Measurements from ENCODE around the gene OR5AK2.

Gene OR5AK2

GRCh38 chr11:57008373-57008772 lies 19.7 kb downstream of the OR5AK2 start:
- Histone ChIP-seq H3K27ac (no peak overlapping the region), H3K4me3 (ENCODE audit: low read depth in 1 of 2, low read length in 1 of 2) (no peak overlapping the region)

DNA sequence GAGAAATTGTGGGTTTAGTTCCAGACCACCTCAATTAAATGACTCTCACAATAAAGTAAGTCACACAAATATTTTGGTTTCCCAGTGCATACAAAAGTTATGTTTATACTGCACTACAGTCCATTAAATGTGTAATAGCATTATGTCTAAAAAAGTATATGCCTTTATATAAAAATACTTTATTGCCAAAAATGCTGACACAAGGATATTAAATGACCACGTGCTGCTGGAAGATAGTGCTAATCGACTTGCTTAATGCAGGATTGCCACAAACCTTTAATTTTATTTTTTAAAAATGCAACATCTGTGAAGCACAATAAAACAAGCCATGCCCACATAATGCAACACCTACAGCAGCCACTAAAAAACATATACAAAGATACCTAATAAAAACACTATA lies 27.0 kb downstream of the OR5AK2 start:
- TF ChIP-seq, protein P1, sequence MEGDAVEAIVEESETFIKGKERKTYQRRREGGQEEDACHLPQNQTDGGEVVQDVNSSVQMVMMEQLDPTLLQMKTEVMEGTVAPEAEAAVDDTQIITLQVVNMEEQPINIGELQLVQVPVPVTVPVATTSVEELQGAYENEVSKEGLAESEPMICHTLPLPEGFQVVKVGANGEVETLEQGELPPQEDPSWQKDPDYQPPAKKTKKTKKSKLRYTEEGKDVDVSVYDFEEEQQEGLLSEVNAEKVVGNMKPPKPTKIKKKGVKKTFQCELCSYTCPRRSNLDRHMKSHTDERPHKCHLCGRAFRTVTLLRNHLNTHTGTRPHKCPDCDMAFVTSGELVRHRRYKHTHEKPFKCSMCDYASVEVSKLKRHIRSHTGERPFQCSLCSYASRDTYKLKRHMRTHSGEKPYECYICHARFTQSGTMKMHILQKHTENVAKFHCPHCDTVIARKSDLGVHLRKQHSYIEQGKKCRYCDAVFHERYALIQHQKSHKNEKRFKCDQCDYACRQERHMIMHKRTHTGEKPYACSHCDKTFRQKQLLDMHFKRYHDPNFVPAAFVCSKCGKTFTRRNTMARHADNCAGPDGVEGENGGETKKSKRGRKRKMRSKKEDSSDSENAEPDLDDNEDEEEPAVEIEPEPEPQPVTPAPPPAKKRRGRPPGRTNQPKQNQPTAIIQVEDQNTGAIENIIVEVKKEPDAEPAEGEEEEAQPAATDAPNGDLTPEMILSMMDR (IDR thresholded peaks at IDR 0.05): no peak
- H3K36me3 ChIP-seq: no peaks in the 10 kb centered on the region

More at GRCh38 chr11:57008373-57008772, 19.7 kb downstream of the OR5AK2 start:
- TF ChIP-seq, protein P1 (IDR thresholded peaks at IDR 0.05): no peak
- H3K36me3 ChIP-seq: no peaks in the 10 kb centered on the region
- H3K27me3 ChIP-seq: no peaks in the 10 kb centered on the region
- H3K4me1 ChIP-seq (ENCODE audit: control insufficient read depth in 1 of 2, insufficient read depth in 1 of 2, low read depth in 1 of 2, low read length in 1 of 2): no peaks in the 10 kb centered on the region
- H3K9me3 ChIP-seq: no peaks in the 10 kb centered on the region

DNA sequence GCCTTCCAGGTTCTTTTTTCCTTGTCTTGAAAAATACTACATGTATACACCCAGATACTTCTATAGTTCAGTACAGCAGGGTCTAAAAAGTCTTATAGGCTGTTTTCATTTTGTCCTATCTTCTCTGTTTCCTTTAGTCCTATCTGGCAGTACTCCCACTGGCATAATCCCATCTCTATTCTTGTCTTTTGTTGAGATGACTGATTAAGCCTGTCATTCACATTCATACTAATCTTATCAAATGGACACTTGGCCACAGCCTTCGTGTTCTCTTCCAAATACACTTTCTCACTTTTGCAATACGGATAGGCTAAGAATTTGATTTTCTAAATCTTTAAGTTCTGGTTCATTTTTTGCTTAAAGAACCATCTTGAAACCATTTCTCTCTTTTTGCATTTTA lies 42.8 kb downstream of the OR5AK2 start:
- H3K4me3 ChIP-seq (ENCODE audit: low read depth in 1 of 2, low read length in 1 of 2): no peak overlapping the region
- H3K27me3 ChIP-seq: no peaks in the 10 kb centered on the region
- H3K27ac ChIP-seq: no peak overlapping the region
- TF ChIP-seq, protein P1 (IDR thresholded peaks at IDR 0.05): no peak
- H3K36me3 ChIP-seq: no peaks in the 10 kb centered on the region
- H3K4me1 ChIP-seq (ENCODE audit: control insufficient read depth in 1 of 2, insufficient read depth in 1 of 2, low read depth in 1 of 2, low read length in 1 of 2): no peaks in the 10 kb centered on the region
- no peaks in the 10 kb centered on the region for H3K9me3 ChIP-seq

More for the DNA sequence above, 27.0 kb downstream of the OR5AK2 start:
- Histone ChIP-seq H3K27ac (no peak overlapping the region), H3K4me1 (ENCODE audit: control insufficient read depth in 1 of 2, insufficient read depth in 1 of 2, low read depth in 1 of 2, low read length in 1 of 2) (no peaks in the 10 kb centered on the region), H3K9me3 (no peaks in the 10 kb centered on the region), H3K27me3 (no peaks in the 10 kb centered on the region), H3K4me3 (ENCODE audit: low read depth in 1 of 2, low read length in 1 of 2) (no peak overlapping the region)
